Erythroblast (primary cell): ENCODE data around the gene USP5.
A peak's percentile ranks its signal among the peaks of the same experiment; 100 is the strongest.

Source experiments
- GATA1 ChIP-seq: IDR thresholded peaks from 2 replicates; pipeline ENCODE4 v1.6.1; 2011; ENCODE audit warnings: low read depth, mild to moderate bottlenecking, control low read depth, low read length, moderate library complexity
- POLR2A ChIP-seq: IDR thresholded peaks from 2 replicates; pipeline ENCODE4 v1.6.1; 2011; ENCODE audit warnings: mild to moderate bottlenecking, low read length

GRCh38 chr12:6904280-6905276, 52.6 kb downstream of the USP5 start, which contains the start of gene LRRC23:
- TF ChIP-seq POLR2A (peak; percentile 71), GATA1 (no peak)
